Measurements from ENCODE around the gene MLEC. TPM values are rescaled to one million over a fixed set of nuclear protein-coding genes. Genes with fewer than 3 reads are reported as not detected.

MLEC gene
- total and polyA plus RNA-seq, 2 donors (not counting 1 experiment from before 2014, with no cell fraction given) = 56.4 to 120 TPM

DNA sequence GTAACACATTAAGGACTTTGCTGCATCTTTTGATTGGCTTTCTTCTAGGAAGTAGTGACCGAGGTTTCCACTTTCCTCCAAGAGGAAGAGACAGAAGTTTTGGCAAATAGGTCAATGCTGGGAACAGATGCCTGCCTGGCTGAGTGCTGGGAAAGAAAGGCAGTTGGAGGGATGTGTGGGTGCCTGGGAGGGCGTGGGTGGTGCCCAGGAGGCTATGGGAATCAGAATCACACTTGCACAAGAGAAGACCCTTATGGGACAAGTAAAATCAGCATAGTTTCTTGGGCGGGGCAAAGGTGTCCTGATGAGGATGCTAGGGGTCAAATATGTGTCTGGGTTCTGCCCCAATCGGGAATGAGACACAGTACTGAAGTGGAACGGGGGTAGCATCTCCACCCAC is 37.8 kb downstream of the MLEC start:
- Histone ChIP-seq H3K9me3 (ENCODE audit: control insufficient read depth, insufficient read depth, low read depth, low read length) (no peaks in the 10 kb centered on the region), H3K27ac (ENCODE audit: insufficient read depth, low read length) (no peak overlapping the region), H3K79me2 (ENCODE audit: control insufficient read depth, insufficient read depth, low read length) (no peaks in the 10 kb centered on the region), H3K4me2 (ENCODE audit: extremely low read depth, insufficient read depth, low read length) (peak overlapping the region; percentile 61), H3K27me3 (ENCODE audit: control insufficient read depth, insufficient read depth, low read length) (no peaks in the 10 kb centered on the region), H3K36me3 (ENCODE audit: control insufficient read depth, insufficient read depth, low read length) (peaks cover 11% of the 10 kb centered on the region), H3K4me3 (replicated peaks in 1 of 4; ENCODE audit: control extremely low read depth in 1 of 4, insufficient read depth in 1 of 4, low read depth in 3 of 4, low read length in 4 of 4) (no peak overlapping the region), H2AFZ (ENCODE audit: low read length) (no peak overlapping the region), H4K20me1 (ENCODE audit: control insufficient read depth, extremely low read depth, insufficient read depth, low read length) (no peaks in the 10 kb centered on the region), H3K9ac (ENCODE audit: insufficient read depth, low read length) (no peak overlapping the region), H3K4me1 (ENCODE audit: control insufficient read depth, extremely low read depth, insufficient read depth, low read length) (peaks cover 3% of the 10 kb centered on the region)
- no peak for DNase-seq (ENCODE audit: low read depth in 2 of 2)
- TF ChIP-seq EZH2 (IDR thresholded peaks at IDR 0.05; ENCODE audit: low read length, missing control alignments) = no peak
- TF ChIP-seq, protein P1, sequence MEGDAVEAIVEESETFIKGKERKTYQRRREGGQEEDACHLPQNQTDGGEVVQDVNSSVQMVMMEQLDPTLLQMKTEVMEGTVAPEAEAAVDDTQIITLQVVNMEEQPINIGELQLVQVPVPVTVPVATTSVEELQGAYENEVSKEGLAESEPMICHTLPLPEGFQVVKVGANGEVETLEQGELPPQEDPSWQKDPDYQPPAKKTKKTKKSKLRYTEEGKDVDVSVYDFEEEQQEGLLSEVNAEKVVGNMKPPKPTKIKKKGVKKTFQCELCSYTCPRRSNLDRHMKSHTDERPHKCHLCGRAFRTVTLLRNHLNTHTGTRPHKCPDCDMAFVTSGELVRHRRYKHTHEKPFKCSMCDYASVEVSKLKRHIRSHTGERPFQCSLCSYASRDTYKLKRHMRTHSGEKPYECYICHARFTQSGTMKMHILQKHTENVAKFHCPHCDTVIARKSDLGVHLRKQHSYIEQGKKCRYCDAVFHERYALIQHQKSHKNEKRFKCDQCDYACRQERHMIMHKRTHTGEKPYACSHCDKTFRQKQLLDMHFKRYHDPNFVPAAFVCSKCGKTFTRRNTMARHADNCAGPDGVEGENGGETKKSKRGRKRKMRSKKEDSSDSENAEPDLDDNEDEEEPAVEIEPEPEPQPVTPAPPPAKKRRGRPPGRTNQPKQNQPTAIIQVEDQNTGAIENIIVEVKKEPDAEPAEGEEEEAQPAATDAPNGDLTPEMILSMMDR (conservative IDR thresholded peaks at IDR 0.05 in 1 of 2, IDR thresholded peaks at IDR 0.05 in 1 of 2; ENCODE audit: low read depth in 1 of 2, low read length in 2 of 2) = no peak

DNA sequence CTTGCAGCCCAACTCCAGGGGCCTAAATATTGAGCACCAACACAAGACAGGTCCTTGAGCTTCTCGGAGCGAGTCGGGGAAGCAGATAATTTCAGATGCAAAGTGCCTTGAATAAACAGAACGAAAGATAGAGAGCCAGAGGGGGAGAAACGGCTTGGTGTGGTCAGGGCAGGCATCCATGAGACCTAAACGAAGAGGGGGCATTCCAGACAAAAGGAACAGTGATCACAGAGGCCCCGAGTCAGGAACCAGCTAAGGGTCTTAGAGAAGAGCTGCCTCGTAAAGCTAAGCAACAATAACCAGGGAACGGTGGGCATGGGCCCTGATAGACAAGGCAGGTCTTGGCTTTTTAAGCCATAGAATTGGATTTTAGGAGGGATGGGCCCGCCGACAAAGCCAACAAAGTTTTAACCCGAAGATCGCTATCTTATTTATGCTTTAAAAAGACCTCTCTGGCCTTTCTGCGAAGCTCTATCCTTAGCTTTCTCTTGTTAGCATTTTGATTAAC is 38.3 kb downstream of the MLEC start:
- Histone ChIP-seq H3K4me2 (ENCODE audit: extremely low read depth, insufficient read depth, low read length) (peak overlapping the region; percentile 61), H2AFZ (ENCODE audit: low read length) (peak overlapping the region; percentile 51), H3K27me3 (ENCODE audit: control insufficient read depth, insufficient read depth, low read length) (no peaks in the 10 kb centered on the region), H3K4me3 (replicated peaks in 1 of 4; ENCODE audit: control extremely low read depth in 1 of 4, insufficient read depth in 1 of 4, low read depth in 3 of 4, low read length in 4 of 4) (peak overlapping the region; percentile 49 to 77 (median 57)), H3K4me1 (ENCODE audit: control insufficient read depth, extremely low read depth, insufficient read depth, low read length) (peaks cover 3% of the 10 kb centered on the region), H3K36me3 (ENCODE audit: control insufficient read depth, insufficient read depth, low read length) (peaks cover 11% of the 10 kb centered on the region), H3K27ac (ENCODE audit: insufficient read depth, low read length) (peak overlapping the region; percentile 22), H3K79me2 (ENCODE audit: control insufficient read depth, insufficient read depth, low read length) (no peaks in the 10 kb centered on the region), H3K9ac (ENCODE audit: insufficient read depth, low read length) (no peak overlapping the region), H3K9me3 (ENCODE audit: control insufficient read depth, insufficient read depth, low read depth, low read length) (no peaks in the 10 kb centered on the region), H4K20me1 (ENCODE audit: control insufficient read depth, extremely low read depth, insufficient read depth, low read length) (no peaks in the 10 kb centered on the region)
- TF ChIP-seq, protein P1 (conservative IDR thresholded peaks at IDR 0.05 in 1 of 2, IDR thresholded peaks at IDR 0.05 in 1 of 2; ENCODE audit: low read depth in 1 of 2, low read length in 2 of 2) = no peak
- TF ChIP-seq EZH2 (IDR thresholded peaks at IDR 0.05; ENCODE audit: low read length, missing control alignments) = no peak
- DNase-seq (ENCODE audit: low read depth in 2 of 2) = no peak

GRCh38 chr12:120725659-120726509 is 38.9 kb downstream of the MLEC start, which contains the start of gene ACADS:
TSS of gene ACADS (plus strand) at chr12:120725826. CDS start at chr12:120725886, 60 bp downstream.
- Histone ChIP-seq H3K36me3 (ENCODE audit: control insufficient read depth, insufficient read depth, low read length) (peaks cover 11% of the 10 kb centered on the region), H2AFZ (ENCODE audit: low read length) (peak within 1 kb of the TSS; percentile 57), H3K9ac (ENCODE audit: insufficient read depth, low read length) (peak within 1 kb of the TSS; percentile 44), H3K9me3 (ENCODE audit: control insufficient read depth, insufficient read depth, low read depth, low read length) (no peaks in the 10 kb centered on the region), H3K4me1 (ENCODE audit: control insufficient read depth, extremely low read depth, insufficient read depth, low read length) (peaks cover under 1% of the 10 kb centered on the region), H3K4me3 (replicated peaks in 1 of 4; ENCODE audit: control extremely low read depth in 1 of 4, insufficient read depth in 1 of 4, low read depth in 3 of 4, low read length in 4 of 4) (peak within 1 kb of the TSS; percentile 49 to 77 (median 62)), H3K79me2 (ENCODE audit: control insufficient read depth, insufficient read depth, low read length) (no peaks in the 10 kb centered on the region), H4K20me1 (ENCODE audit: control insufficient read depth, extremely low read depth, insufficient read depth, low read length) (no peaks in the 10 kb centered on the region), H3K27me3 (ENCODE audit: control insufficient read depth, insufficient read depth, low read length) (no peaks in the 10 kb centered on the region), H3K27ac (ENCODE audit: insufficient read depth, low read length) (peak within 1 kb of the TSS; percentile 22), H3K4me2 (ENCODE audit: extremely low read depth, insufficient read depth, low read length) (peak within 1 kb of the TSS; percentile 86)
- TF ChIP-seq EZH2 (IDR thresholded peaks at IDR 0.05; ENCODE audit: low read length, missing control alignments) = no peak
- TF ChIP-seq, protein P1 (conservative IDR thresholded peaks at IDR 0.05 in 1 of 2, IDR thresholded peaks at IDR 0.05 in 1 of 2; ENCODE audit: low read depth in 1 of 2, low read length in 2 of 2) = no peak
- peak; percentile 71 to 78 for DNase-seq (ENCODE audit: low read depth in 2 of 2)
